ENCODE data around the gene MYCBPAP.

DNA sequence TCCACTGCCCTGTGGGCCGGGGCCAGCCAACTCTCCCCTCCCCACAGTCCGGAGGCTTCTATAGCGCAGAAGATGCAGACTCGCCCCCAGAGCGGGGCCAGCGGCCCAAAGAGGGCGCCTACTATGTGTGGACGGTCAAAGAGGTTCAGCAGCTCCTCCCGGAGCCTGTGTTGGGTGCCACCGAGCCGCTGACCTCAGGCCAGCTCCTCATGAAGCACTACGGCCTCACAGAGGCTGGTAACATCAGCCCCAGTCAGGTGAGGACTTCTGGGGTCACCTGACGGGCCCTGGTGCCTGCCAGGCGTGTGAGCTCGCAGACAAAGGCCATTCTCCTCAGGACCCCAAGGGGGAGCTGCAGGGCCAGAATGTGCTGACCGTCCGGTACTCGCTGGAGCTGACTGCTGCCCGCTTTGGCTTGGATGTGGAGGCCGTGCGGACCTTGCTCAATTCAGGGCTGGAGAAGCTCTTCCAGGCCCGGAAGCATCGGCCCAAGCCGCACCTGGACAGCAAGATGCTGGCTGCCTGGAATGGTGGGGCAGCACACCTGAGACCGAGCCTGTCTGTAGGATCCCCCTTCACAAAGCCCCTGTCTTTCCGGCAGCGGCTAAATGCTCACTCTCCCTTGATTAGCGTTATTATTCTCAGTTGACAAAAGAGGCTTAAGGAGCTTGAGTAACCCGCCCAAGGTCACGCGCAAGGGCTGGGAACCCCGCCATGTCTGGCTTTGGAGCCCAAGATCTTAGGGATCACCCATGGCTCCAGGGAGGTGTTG lies 42.6 kb downstream of the MYCBPAP start:
- TF ChIP-seq, protein P1, sequence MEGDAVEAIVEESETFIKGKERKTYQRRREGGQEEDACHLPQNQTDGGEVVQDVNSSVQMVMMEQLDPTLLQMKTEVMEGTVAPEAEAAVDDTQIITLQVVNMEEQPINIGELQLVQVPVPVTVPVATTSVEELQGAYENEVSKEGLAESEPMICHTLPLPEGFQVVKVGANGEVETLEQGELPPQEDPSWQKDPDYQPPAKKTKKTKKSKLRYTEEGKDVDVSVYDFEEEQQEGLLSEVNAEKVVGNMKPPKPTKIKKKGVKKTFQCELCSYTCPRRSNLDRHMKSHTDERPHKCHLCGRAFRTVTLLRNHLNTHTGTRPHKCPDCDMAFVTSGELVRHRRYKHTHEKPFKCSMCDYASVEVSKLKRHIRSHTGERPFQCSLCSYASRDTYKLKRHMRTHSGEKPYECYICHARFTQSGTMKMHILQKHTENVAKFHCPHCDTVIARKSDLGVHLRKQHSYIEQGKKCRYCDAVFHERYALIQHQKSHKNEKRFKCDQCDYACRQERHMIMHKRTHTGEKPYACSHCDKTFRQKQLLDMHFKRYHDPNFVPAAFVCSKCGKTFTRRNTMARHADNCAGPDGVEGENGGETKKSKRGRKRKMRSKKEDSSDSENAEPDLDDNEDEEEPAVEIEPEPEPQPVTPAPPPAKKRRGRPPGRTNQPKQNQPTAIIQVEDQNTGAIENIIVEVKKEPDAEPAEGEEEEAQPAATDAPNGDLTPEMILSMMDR (conservative IDR thresholded peaks at IDR 0.05 in 1 of 2, IDR thresholded peaks at IDR 0.05 in 1 of 2; ENCODE audit: low read depth in 1 of 2, low read length in 2 of 2): peak; percentile 85 to 93
- TF ChIP-seq EZH2 (IDR thresholded peaks at IDR 0.05; ENCODE audit: low read length, missing control alignments): no peak
